ENCODE measurements around the gene PDGFRB. TPM values are rescaled to one million over a fixed set of nuclear protein-coding genes. Genes with fewer than 3 reads are reported as not detected.

Gene PDGFRB
- total RNA-seq, 2 experiments from 2014 or later = 0.23 to 3.0 TPM

DNA sequence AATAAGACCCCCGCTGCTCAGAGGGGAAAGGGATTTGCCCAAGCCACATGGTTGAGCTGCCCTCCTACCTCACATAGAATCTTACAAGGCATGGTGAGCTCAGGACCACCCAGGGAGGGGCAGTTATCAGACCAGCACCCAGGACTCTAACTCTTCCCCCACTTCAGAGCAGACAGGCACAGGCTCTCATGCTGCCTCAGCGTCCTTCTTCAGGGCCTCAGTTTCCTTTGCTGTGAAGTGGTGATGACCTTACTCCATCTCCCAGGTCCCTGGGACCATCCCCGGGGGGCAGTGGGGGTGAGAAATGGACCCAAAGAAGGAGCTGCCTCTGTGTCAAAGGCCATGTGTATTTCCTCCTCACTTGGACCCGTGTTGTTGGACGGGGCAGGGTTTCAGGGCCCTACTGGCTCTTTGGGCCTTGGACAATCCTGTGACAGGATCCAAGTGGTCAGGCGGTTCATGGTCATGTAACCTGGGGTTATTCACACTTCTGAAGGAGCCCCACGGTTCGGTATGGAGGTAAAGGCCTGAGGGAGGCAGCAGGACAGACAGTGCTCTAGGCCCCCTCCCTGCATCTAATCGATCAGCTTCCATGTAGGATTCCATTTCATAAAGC, 37.6 kb downstream of the PDGFRB start:
- no peaks in the 10 kb centered on the region for H4K20me1 ChIP-seq (ENCODE audit: insufficient read depth, low read length)
- no peaks in the 10 kb centered on the region for H3K9me3 ChIP-seq (ENCODE audit: low read length)
- intact Hi-C loops (cut with micrococcal nuclease; ENCODE audit: unreplicated experiment) = no loop called here
- H3K79me2 ChIP-seq (ENCODE audit: insufficient read depth, low read depth, low read length) = no peaks in the 10 kb centered on the region
- no peak overlapping the region for H3K4me3 ChIP-seq (ENCODE audit: low read depth, low read length, poor library complexity, severe bottlenecking)
- no peak overlapping the region for H2AFZ ChIP-seq (ENCODE audit: low read length)
- no peak for DNase-seq (ENCODE audit: low spot score)
- H3K9me2 ChIP-seq (ENCODE audit: insufficient read depth, low read length) = no peaks in the 10 kb centered on the region
- ChIA-PET POLR2A (no interaction called here), CTCF (ENCODE audit: unreplicated experiment) (interaction anchor here (0.6 kb wide), 1 partner anchor 159 kb away, joined by 3 read pairs; no protein-coding TSS in a partner anchor)
- H3K4me2 ChIP-seq (ENCODE audit: low read length) = no peak overlapping the region
- TF ChIP-seq, protein P1, sequence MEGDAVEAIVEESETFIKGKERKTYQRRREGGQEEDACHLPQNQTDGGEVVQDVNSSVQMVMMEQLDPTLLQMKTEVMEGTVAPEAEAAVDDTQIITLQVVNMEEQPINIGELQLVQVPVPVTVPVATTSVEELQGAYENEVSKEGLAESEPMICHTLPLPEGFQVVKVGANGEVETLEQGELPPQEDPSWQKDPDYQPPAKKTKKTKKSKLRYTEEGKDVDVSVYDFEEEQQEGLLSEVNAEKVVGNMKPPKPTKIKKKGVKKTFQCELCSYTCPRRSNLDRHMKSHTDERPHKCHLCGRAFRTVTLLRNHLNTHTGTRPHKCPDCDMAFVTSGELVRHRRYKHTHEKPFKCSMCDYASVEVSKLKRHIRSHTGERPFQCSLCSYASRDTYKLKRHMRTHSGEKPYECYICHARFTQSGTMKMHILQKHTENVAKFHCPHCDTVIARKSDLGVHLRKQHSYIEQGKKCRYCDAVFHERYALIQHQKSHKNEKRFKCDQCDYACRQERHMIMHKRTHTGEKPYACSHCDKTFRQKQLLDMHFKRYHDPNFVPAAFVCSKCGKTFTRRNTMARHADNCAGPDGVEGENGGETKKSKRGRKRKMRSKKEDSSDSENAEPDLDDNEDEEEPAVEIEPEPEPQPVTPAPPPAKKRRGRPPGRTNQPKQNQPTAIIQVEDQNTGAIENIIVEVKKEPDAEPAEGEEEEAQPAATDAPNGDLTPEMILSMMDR (conservative IDR thresholded peaks at IDR 0.05; ENCODE audit: low read length) = no peak
- TF ChIP-seq EZH2phosphoT487 (IDR thresholded peaks at IDR 0.05; ENCODE audit: borderline replicate concordance, low read depth, low read length) = no peak
- no peaks in the 10 kb centered on the region for H3K4me1 ChIP-seq (ENCODE audit: insufficient read depth, low read length, poor library complexity, severe bottlenecking)
- no peaks in the 10 kb centered on the region for H3K36me3 ChIP-seq (ENCODE audit: insufficient read depth, low read length)
- H3K27ac ChIP-seq (ENCODE audit: low read depth, low read length, poor library complexity, severe bottlenecking) = no peak overlapping the region
- BruUV-seq (replicated peaks) = no TSS peak

GRCh38 chr5:150116667-150117400, 38.8 kb downstream of the PDGFRB start:
- Histone ChIP-seq H3K9me3 (ENCODE audit: low read length) (no peaks in the 10 kb centered on the region), H3K4me2 (ENCODE audit: low read length) (no peak overlapping the region), H3K36me3 (ENCODE audit: insufficient read depth, low read length) (no peaks in the 10 kb centered on the region), H3K79me2 (ENCODE audit: insufficient read depth, low read depth, low read length) (no peaks in the 10 kb centered on the region), H2AFZ (ENCODE audit: low read length) (no peak overlapping the region), H3K4me1 (ENCODE audit: insufficient read depth, low read length, poor library complexity, severe bottlenecking) (no peaks in the 10 kb centered on the region), H3K4me3 (ENCODE audit: low read depth, low read length, poor library complexity, severe bottlenecking) (no peak overlapping the region), H3K27ac (ENCODE audit: low read depth, low read length, poor library complexity, severe bottlenecking) (no peak overlapping the region), H4K20me1 (ENCODE audit: insufficient read depth, low read length) (no peaks in the 10 kb centered on the region), H3K9me2 (ENCODE audit: insufficient read depth, low read length) (no peaks in the 10 kb centered on the region)
- TF ChIP-seq EZH2phosphoT487 (IDR thresholded peaks at IDR 0.05; ENCODE audit: borderline replicate concordance, low read depth, low read length) = no peak
- TF ChIP-seq, protein P1 (conservative IDR thresholded peaks at IDR 0.05; ENCODE audit: low read length) = no peak
- ChIA-PET CTCF (ENCODE audit: unreplicated experiment) (interaction anchor here (0.6 kb wide), 1 partner anchor 38 kb away, joined by 3 read pairs; no protein-coding TSS in a partner anchor), POLR2A (no interaction called here)
- no peak for DNase-seq (ENCODE audit: low spot score)
- intact Hi-C loops (cut with micrococcal nuclease; ENCODE audit: unreplicated experiment) = no loop called here
- BruUV-seq (replicated peaks) = no TSS peak
